K562 (cell line): ENCODE data around the gene IGF2R. TPM values are rescaled to one million over a fixed set of nuclear protein-coding genes. Genes with fewer than 3 reads are reported as not detected.

Experiments used
- BDP1 ChIP-seq: IDR thresholded peaks from 3 replicates; pipeline ENCODE4 v1.6.1; 2011; ENCODE audit not compliant: insufficient read length, insufficient read depth
- BRF1 ChIP-seq: IDR thresholded peaks from 3 replicates; pipeline ENCODE4 v1.6.1; 2011; ENCODE audit warnings: borderline replicate concordance, mild to moderate bottlenecking; ENCODE audit not compliant: insufficient read length; ENCODE audit errors: extremely low read depth
- EGR1 ChIP-seq: fragments of 450-650 bp; conservative IDR thresholded peaks from 2 replicates; pipeline ENCODE4 v1.6.1; 2017; ENCODE audit warnings: mild to moderate bottlenecking
- ELF4 ChIP-seq: fragments of 450-650 bp; formaldehyde crosslinking; IDR thresholded peaks from 2 replicates; pipeline ENCODE4 v1.4.0; 2022; ENCODE audit warnings: missing genetic modification characterization
- LCOR ChIP-seq: sonication (generic); formaldehyde crosslinking; IDR thresholded peaks from 2 replicates; pipeline ENCODE4 v1.8.0; 2022; ENCODE audit warnings: mild to moderate bottlenecking, missing genetic modification reagents
- MAZ ChIP-seq, 2 experiments: fragments of 450-650 bp in 1 of 2; sonication (generic) in 1 of 2; formaldehyde crosslinking; IDR thresholded peaks in 1 of 2; conservative IDR thresholded peaks in 1 of 2; 2 replicates each; pipeline versions ENCODE4 v1.4.0 to v1.5.0; 2020; ENCODE audit warnings: mild to moderate bottlenecking in 1 of 2, missing genetic modification reagents in 1 of 2
- NBN ChIP-seq: fragments of 450-650 bp; IDR thresholded peaks from 2 replicates; pipeline ENCODE4 v1.6.1; 2016; ENCODE audit warnings: low read depth, mild to moderate bottlenecking
- RBBP5 ChIP-seq: fragments of 200-600 bp; sonication (generic); IDR thresholded peaks from 2 replicates; pipeline ENCODE4 v1.6.1; 2012; ENCODE audit warnings: borderline replicate concordance, mild to moderate bottlenecking, low read length, control low read depth, inconsistent platforms; ENCODE audit not compliant: insufficient read depth, poor library complexity, severe bottlenecking
- RFX1 ChIP-seq: fragments of 450-650 bp; IDR thresholded peaks from 2 replicates; pipeline ENCODE4 v1.6.1; 2016; ENCODE audit warnings: mild to moderate bottlenecking, moderate library complexity
- SIRT6 ChIP-seq: IDR thresholded peaks from one replicate; pipeline ENCODE4 v1.6.1; 2012; ENCODE audit warnings: low read depth, mild to moderate bottlenecking, control low read depth, inconsistent platforms, low read length, moderate library complexity
- SP2 ChIP-seq: IDR thresholded peaks from 2 replicates; pipeline ENCODE4 v1.6.1; 2011; ENCODE audit warnings: mild to moderate bottlenecking, low read depth, low read length, moderate library complexity; ENCODE audit not compliant: poor library complexity, severe bottlenecking; ENCODE audit errors: extremely low read depth
- ZNF133 ChIP-seq: fragments of 250-450 bp; sonication (Bioruptor Pico); IDR thresholded peaks from 2 replicates; pipeline ENCODE4 v1.4.0; 2020; ENCODE audit warnings: mild to moderate bottlenecking
- polyA plus RNA-seq, 8 experiments: library from polyadenylated mRNA; depleted of rRNA in 4 of 8; stranded (reverse) in 5 of 8; unstranded in 3 of 8; fragments of >200 nt; fragmentation: Nextera tagmentation in 2 of 8; fragmentation: Illumina TruSeq in 1 of 8; extraction: Ambion mirVana in 2 of 8; extraction: Trizol in 1 of 8; gene quantifications; 2 replicates each; pipeline versions ENCODE4 v1.2.1 to v1.2.3, GENCODE V29; 2011 to 2014; ENCODE audit warnings: inconsistent platforms in 1 of 8, missing spikeins in 1 of 8
- total RNA-seq, 7 experiments: library from RNA; depleted of rRNA in 6 of 7; stranded (reverse); fragments of >200 nt in 6 of 7; fragmentation: Illumina TruSeq in 2 of 7; extraction: Trizol in 2 of 7; gene quantifications; 2 replicates each; pipeline versions ENCODE4 v1.2.1 to v1.2.3, GENCODE V29; 2011 to 2021; ENCODE audit warnings: low replicate concordance in 1 of 7
- TF ChIP-seq, protein P1 (sequence below): fragments of 450-650 bp; IDR thresholded peaks from 2 replicates; pipeline ENCODE4 v1.6.1; 2018; ENCODE audit not compliant: partially characterized antibody
- TF ChIP-seq, protein P2 (sequence below), 2 experiments: IDR thresholded peaks; 2 replicates each; pipeline ENCODE4 v1.6.1; 2011; ENCODE audit warnings: borderline replicate concordance in 1 of 2, control low read depth in 1 of 2, low read depth in 1 of 2, low read length in 1 of 2, mild to moderate bottlenecking in 1 of 2, mixed read lengths in 1 of 2, moderate library complexity in 1 of 2; ENCODE audit not compliant: insufficient read depth in 1 of 2, insufficient read length in 1 of 2, poor library complexity in 1 of 2, severe bottlenecking in 1 of 2; ENCODE audit errors: extremely low read depth in 1 of 2
- TF ChIP-seq, protein P3 (sequence below): fragments of 250-450 bp; sonication (Bioruptor Pico); IDR thresholded peaks from 2 replicates; pipeline ENCODE4 v1.5.0; 2021
- TF ChIP-seq, protein P4 (sequence below): sonication (generic); formaldehyde crosslinking; IDR thresholded peaks from 2 replicates; pipeline ENCODE4 v1.8.1; 2023; ENCODE audit warnings: mild to moderate bottlenecking, missing genetic modification reagents
- TF ChIP-seq, protein P5 (sequence below): sonication (generic); formaldehyde crosslinking; IDR thresholded peaks from 2 replicates; pipeline ENCODE4 v1.8.0; 2022; ENCODE audit warnings: missing genetic modification reagents, mild to moderate bottlenecking, borderline replicate concordance

The IGF2R gene
- total and polyA plus RNA-seq, 9 of the 15 experiments (the other 6 are each of a cell fraction or from before 2014, with no cell fraction given) = 3.5 to 92.3 (median 34.5) TPM

DNA sequence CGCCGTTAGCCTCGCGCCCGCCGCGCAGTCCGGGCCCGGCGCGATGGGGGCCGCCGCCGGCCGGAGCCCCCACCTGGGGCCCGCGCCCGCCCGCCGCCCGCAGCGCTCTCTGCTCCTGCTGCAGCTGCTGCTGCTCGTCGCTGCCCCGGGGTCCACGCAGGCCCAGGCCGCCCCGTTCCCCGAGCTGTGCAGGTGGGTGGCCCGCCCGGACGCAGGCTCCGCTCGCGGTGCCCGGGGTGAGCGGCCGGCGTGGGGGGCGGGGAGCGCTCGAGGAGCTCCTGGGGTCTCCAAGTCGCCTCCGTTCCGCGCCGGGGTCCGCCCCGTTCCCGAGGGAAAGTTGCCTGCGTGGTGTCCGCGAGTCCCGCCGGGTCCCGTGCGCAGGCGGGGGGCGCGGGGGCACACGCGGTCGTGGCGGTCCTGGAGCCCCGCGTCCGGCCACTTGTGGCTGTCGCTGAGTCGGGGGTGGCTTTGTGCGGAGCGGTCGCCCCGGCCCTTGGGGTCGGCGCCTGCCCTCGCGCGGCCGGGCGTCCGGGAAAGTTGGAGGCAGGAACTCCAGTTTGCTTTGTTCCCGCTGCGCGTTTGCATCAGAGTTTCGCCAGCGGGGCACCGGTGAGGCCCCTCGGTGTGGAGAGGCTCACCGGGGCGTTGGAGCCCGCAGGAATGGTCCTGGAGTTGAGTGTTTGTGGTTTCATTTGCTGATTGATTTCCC, 476 bp downstream of the IGF2R start (continued):
- TF ChIP-seq, protein P1, sequence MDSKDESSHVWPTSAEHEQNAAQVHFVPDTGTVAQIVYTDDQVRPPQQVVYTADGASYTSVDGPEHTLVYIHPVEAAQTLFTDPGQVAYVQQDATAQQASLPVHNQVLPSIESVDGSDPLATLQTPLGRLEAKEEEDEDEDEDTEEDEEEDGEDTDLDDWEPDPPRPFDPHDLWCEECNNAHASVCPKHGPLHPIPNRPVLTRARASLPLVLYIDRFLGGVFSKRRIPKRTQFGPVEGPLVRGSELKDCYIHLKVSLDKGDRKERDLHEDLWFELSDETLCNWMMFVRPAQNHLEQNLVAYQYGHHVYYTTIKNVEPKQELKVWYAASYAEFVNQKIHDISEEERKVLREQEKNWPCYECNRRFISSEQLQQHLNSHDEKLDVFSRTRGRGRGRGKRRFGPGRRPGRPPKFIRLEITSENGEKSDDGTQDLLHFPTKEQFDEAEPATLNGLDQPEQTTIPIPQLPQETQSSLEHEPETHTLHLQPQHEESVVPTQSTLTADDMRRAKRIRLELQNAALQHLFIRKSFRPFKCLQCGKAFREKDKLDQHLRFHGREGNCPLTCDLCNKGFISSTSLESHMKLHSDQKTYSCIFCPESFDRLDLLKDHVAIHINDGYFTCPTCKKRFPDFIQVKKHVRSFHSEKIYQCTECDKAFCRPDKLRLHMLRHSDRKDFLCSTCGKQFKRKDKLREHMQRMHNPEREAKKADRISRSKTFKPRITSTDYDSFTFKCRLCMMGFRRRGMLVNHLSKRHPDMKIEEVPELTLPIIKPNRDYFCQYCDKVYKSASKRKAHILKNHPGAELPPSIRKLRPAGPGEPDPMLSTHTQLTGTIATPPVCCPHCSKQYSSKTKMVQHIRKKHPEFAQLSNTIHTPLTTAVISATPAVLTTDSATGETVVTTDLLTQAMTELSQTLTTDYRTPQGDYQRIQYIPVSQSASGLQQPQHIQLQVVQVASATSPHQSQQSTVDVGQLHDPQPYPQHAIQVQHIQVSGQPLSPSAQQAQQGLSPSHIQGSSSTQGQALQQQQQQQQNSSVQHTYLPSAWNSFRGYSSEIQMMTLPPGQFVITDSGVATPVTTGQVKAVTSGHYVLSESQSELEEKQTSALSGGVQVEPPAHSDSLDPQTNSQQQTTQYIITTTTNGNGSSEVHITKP = no peak
- TF ChIP-seq LCOR (CRISPR knock-in tag) (no peak), MAZ (CRISPR knock-in tag; conservative IDR thresholded peaks at IDR 0.05 in 1 of 2, IDR thresholded peaks at IDR 0.05 in 1 of 2) (peak in 1 of 2 experiments; percentile 73; a peak in 3 of 4 replicates), RBBP5 (peak; percentile 81), NBN (no peak), BRF1 (no peak), EGR1 (peak; percentile 17; the same call in 1 of the 2 replicates), ZNF133 (CRISPR knock-in tag) (no peak), SP2 (no peak), SIRT6 (no peak), ELF4 (CRISPR knock-in tag) (no peak), RFX1 (no peak), BDP1 (no peak)
- TF ChIP-seq, protein P2, sequence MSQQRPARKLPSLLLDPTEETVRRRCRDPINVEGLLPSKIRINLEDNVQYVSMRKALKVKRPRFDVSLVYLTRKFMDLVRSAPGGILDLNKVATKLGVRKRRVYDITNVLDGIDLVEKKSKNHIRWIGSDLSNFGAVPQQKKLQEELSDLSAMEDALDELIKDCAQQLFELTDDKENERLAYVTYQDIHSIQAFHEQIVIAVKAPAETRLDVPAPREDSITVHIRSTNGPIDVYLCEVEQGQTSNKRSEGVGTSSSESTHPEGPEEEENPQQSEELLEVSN (IDR thresholded peaks at IDR 0.05; ENCODE audit: borderline replicate concordance in 1 of 2, extremely low read depth in 1 of 2, insufficient read depth in 1 of 2, insufficient read length in 1 of 2, low read depth in 1 of 2, low read length in 1 of 2, poor library complexity in 1 of 2, severe bottlenecking in 1 of 2) = peak in 1 of 2 experiments; percentile 3
- TF ChIP-seq, protein P3, sequence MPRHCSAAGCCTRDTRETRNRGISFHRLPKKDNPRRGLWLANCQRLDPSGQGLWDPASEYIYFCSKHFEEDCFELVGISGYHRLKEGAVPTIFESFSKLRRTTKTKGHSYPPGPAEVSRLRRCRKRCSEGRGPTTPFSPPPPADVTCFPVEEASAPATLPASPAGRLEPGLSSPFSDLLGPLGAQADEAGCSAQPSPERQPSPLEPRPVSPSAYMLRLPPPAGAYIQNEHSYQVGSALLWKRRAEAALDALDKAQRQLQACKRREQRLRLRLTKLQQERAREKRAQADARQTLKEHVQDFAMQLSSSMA (CRISPR knock-in tag) = 0 out of 2 replicates have a peak, but pooled peaks have one; percentile 77
- TF ChIP-seq, protein P4, sequence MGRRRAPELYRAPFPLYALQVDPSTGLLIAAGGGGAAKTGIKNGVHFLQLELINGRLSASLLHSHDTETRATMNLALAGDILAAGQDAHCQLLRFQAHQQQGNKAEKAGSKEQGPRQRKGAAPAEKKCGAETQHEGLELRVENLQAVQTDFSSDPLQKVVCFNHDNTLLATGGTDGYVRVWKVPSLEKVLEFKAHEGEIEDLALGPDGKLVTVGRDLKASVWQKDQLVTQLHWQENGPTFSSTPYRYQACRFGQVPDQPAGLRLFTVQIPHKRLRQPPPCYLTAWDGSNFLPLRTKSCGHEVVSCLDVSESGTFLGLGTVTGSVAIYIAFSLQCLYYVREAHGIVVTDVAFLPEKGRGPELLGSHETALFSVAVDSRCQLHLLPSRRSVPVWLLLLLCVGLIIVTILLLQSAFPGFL = no peak
- TF ChIP-seq, protein P5, sequence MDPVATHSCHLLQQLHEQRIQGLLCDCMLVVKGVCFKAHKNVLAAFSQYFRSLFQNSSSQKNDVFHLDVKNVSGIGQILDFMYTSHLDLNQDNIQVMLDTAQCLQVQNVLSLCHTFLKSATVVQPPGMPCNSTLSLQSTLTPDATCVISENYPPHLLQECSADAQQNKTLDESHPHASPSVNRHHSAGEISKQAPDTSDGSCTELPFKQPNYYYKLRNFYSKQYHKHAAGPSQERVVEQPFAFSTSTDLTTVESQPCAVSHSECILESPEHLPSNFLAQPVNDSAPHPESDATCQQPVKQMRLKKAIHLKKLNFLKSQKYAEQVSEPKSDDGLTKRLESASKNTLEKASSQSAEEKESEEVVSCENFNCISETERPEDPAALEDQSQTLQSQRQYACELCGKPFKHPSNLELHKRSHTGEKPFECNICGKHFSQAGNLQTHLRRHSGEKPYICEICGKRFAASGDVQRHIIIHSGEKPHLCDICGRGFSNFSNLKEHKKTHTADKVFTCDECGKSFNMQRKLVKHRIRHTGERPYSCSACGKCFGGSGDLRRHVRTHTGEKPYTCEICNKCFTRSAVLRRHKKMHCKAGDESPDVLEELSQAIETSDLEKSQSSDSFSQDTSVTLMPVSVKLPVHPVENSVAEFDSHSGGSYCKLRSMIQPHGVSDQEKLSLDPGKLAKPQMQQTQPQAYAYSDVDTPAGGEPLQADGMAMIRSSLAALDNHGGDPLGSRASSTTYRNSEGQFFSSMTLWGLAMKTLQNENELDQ (CRISPR knock-in tag) = no peak
